Occipital lobe (tissue), 2 donors: ENCODE results near the gene TENT4B. TPM values are rescaled to one million over a fixed set of nuclear protein-coding genes. Genes with fewer than 3 reads are reported as not detected.
"Not testable (repeated sequence)": the region's sequence is repeated elsewhere in the genome, so short reads cannot be mapped to it uniquely, and the experiment has no call there.

ENCODE experiments used
- DNase-seq: peaks from one replicate; lab custom pipeline; 2025; lab: John Stamatoyannopoulos, UW
- total RNA-seq: library from RNA; depleted of rRNA; stranded (reverse); fragments of >200 nt; gene quantifications from one replicate; pipeline ENCODE4 v1.2.3, GENCODE V29; 2014

The TENT4B gene
- total RNA-seq, 1 donor from 2014 or later: 31.4 TPM

GRCh38 chr16:50229149-50229726 is 76.1 kb downstream of the TENT4B start:
- no peak for DNase-seq

- DNase-seq: no peak
These were observed 81.9 kb downstream of the TENT4B start for GRCh38 chr16:50234771-50235556.

DNA sequence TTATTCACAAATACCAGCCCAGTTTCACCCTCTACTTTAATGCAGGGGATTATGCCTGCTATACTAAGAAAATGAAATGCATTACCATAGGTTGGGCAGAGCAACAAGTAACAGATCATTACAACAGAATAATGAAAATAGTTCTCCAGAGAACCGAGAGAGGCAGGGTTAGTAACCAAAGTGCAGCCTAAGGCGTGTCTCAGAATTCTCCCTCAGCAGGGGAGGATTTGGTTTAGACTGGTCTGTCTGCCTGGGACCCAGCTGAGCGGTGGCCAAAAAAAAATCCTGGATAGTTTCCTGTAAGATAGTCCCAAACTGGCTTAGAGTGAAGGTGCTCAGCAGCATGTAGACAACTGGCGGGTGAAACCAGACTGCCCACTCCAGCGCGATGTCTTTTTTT is 82.5 kb downstream of the TENT4B start:
- DNase-seq: no peak

DNA sequence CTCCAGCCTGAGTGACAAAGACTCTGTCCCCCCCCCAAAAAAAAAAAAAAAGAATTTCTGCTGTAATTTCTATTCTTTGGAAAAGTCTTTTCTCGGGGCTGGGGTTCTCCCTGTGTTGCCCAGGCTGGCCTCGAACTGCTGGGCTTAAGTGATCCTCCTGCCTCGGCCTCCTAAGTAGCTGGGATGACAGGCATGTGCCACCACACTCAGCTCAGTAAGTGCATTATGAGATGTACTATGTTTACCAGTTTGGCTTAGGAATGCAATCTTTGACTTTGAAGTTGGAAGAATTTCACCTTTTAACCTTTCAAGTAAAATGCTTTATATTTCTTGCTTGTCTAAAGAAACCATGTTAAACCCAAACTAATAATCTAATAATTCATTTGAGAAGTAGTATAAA is 85.2 kb downstream of the TENT4B start:
- no peak for DNase-seq

- DNase-seq: no peak
These were observed 85.8 kb downstream of the TENT4B start for GRCh38 chr16:50238868-50239301.

DNA sequence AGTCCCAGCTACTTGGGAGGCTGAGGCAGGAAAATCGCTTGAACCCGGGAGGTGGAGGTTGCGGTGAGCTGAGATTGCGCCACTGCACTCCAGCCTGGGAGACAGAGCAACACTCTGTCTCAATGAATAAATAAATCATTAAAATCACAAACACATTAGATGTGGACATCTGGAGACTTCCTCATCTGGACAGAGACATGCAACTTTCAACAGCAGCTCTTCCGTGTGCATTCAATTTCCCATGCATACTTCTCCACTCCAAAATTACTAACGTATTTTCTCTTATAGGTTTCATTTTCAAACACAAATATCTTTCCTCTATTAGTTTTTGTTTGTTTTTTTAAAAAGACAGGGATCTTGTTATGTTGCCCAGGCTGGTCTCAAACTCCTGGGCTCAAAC is 89.9 kb downstream of the TENT4B start:
- not testable (repeated sequence) for DNase-seq

DNA sequence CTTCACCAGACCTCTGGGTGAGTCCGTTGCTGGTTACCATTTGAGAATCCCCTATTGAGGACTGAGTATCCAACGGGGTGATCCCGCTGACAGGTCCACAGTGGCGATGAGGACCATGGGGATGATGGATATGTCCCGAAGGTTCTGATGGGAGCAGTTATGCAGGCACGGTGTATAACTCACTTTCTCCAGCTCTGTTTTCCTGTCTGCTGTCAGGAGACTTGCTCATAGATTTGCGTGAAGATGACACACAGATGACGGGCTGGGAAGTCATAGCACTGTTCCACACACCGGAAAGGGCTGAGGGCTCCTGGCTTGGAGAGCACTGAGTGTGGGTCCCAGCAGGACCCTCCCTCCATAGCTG is 91.0 kb downstream of the TENT4B start:
- no peak for DNase-seq

- no peak for DNase-seq
These were observed 91.7 kb downstream of the TENT4B start for GRCh38 chr16:50244504-50245416.

GRCh38 chr16:50245417-50246298 is 92.6 kb downstream of the TENT4B start:
- DNase-seq: no peak

DNA sequence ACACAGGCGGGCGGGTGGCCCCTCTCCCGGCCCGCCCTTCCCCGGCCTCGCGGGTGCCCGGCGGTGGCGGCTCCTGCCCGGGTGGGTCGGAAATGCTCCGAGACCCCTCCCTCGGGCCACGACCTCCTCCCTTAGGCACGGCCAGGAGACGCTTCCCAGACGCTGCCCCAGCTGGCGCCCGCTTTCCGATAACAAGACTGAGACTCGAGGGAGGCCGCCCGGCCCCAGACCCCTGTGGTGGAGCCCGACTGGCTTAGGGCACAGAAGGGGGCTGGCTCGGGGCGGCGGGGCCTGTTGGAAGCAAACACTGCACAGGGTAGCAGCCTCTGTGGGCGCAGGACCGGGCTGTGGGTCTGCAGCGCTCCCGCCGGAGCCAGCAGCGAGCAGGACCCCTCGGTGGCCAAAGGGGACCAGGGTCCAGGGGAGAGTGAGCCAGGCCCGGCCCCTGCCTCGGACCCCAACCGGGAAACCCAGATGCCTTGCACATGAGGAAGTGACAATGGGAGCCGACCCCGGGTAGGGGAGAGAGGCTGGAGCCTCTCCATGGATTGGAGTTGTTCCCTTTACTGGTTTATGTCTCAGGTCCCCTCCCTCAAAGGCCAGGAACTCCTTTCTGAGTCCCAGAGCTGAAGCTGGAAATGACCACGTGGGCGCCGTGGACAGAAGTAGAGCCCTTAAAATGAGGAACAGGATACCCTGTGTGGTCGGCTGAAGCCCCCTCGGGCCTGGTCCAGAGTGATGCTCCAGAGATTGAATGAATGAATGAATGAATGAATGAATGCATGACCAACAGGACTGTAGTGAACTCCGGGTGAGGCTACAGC is 93.4 kb downstream of the TENT4B start:
- no peak for DNase-seq

DNA sequence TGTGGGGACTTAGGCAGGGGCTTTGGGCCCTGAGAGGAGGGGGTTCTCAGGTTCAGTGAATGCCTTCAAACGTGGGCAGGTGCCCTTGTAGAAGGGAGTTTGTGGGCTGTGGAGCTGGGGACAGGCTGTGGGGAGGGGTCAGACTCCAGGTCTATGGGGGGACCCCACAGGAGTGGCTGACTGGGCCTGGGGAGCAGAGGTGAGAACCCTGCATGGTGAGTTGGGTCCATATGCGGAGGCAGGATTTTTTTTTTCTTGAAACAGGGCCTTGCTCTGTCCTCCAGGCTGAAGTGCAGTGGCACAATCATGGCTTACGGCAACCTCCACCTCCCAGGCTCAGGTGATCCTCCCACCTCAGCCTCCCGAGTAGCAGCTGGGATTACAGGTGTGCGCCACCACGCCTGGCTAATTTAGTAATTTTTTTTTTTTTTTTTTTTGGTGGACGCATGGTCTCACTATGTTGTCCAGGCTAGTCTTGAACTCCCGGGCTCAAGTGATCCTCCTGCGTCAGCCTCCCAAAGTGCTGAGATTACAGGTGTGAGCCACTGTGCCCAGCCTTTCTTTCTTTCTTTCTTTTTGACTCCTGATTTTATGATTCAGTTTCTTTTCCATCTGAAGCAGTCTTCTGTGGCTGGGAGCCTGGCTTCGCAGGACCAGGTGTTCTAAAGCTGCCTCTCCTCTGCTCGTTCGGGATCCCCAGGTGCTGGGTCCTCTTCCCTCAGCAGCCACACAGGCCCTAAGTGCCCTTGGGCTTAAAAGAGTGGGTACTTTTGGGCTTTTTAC is 94.2 kb downstream of the TENT4B start:
- DNase-seq: no peak

GRCh38 chr16:50247906-50248608 is 95.0 kb downstream of the TENT4B start:
- no peak for DNase-seq

DNA sequence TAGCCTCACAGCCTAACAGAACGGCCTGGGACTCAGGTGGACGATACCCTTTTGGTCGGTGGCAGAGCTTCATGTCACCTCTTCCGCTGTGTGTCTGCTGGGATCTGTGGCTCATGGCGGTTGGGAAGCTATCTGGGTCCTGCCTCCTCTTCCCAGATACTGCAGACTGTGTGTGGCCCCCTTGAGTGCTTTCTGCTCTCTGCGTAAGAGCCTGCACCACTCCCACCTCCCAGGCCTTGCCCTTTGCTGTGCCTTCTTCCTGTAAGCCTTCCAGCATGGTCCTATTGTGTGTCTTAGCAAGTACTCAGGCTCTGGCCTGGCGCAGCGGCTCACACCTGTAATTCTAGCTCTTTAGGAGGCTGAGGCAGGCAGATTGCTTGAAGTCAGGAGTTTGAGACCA is 95.7 kb downstream of the TENT4B start:
- no peak for DNase-seq

GRCh38 chr16:50251375-50252081 is 98.4 kb downstream of the TENT4B start:
- no peak for DNase-seq

- peak; percentile 36 for DNase-seq
These were observed 99.0 kb downstream of the TENT4B start for GRCh38 chr16:50252082-50252611.

DNA sequence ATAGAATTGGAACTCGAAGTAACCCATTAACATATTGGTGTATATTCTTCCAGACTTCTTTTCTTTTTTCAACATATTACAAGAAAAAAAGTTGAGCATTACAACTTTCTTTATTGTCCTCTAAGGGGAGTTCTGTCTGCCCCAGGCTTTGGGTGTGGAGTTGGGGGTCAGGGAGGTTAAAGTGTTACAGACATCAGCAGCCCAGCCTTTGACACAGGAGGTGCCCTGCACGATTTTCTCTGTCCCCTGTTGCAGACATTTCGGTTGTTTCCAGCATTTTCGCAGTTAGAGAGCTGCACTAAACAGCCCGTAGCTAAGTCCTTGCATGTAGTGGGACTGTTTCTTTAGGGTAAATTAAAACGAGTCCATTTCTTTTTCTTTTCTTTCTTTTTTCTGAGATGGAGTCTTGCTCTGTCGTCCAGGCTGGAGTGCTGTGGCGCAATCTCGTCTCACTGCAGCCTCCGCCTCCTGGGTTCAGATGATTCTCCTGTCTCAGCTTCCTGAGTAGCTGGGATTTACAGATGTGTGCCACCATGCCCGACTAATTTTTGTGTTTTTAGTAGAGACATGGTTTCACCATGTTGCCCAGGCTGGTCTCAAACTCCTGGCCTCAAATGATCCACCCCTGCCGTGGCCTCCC is 99.9 kb downstream of the TENT4B start:
- DNase-seq: no peak

- no peak for DNase-seq
These were observed 100.4 kb downstream of the TENT4B start for GRCh38 chr16:50253514-50253910.
